Measurements from ENCODE around the gene PRKG1.

DNA sequence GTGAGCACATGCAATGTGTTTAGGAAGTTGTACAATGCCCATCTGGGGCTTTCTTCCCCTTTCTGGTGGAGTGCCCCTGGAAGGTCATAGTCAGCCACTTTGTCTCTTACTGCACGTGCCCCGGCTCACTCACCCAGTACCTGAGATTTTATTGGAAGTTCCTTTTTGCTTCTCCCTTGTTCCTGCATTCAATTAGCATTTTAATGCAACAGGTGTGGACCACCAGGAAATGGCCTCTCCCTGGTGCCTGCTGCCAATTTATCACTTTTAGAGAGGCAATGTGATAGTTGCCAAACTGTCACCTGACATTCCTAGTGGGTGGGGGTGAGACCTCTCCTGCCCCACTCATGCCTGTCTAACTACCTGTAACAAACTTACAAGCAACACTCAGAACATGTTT, 946.4 kb downstream of the PRKG1 start:
- TF ChIP-seq, protein P1, sequence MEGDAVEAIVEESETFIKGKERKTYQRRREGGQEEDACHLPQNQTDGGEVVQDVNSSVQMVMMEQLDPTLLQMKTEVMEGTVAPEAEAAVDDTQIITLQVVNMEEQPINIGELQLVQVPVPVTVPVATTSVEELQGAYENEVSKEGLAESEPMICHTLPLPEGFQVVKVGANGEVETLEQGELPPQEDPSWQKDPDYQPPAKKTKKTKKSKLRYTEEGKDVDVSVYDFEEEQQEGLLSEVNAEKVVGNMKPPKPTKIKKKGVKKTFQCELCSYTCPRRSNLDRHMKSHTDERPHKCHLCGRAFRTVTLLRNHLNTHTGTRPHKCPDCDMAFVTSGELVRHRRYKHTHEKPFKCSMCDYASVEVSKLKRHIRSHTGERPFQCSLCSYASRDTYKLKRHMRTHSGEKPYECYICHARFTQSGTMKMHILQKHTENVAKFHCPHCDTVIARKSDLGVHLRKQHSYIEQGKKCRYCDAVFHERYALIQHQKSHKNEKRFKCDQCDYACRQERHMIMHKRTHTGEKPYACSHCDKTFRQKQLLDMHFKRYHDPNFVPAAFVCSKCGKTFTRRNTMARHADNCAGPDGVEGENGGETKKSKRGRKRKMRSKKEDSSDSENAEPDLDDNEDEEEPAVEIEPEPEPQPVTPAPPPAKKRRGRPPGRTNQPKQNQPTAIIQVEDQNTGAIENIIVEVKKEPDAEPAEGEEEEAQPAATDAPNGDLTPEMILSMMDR (IDR thresholded peaks at IDR 0.05; ENCODE audit: insufficient read depth, low read length, poor library complexity, severe bottlenecking) = no peak
- no peak for TF ChIP-seq EZH2phosphoT487 (conservative IDR thresholded peaks at IDR 0.05; ENCODE audit: low read length)
